Measurements from ENCODE around the gene CDKN1C. TPM values are rescaled to one million over a fixed set of nuclear protein-coding genes. Genes with fewer than 3 reads are reported as not detected.

The CDKN1C gene
- total and polyA plus RNA-seq, 5 donors: 16.1 to 27.6 (median 24.3) TPM

DNA sequence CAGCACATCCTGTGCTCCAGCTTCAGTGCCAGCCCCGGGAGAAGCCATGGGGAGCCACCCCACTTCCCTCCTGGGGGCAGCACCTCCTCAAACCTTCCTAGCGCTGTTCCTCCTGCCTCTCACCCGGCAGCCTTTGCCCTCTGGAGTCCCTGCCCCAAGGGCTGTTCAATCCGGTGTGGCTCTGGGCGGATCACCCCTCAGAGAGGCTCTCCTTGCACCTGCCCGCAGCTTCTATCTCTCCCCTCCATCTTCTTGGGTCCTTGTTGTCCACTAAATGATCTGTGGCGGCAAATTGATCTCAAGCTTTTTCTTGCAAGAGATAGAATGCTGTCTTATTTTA is 18.1 kb upstream of the CDKN1C start:
- intact Hi-C loops (cut with DNase I): no loop called here
- DNase-seq: no peak
- Histone ChIP-seq H3K27me3 (ENCODE audit: control insufficient read depth, insufficient read depth) (no peaks in the 10 kb centered on the region), H3K27ac (ENCODE audit: low read length) (no peak overlapping the region), H3K4me1 (ENCODE audit: control insufficient read depth, insufficient read depth, low read length) (no peaks in the 10 kb centered on the region), H3K9me3 (ENCODE audit: control insufficient read depth, low read length) (no peaks in the 10 kb centered on the region), H3K4me3 (ENCODE audit: low read length) (no peak overlapping the region)
- 71% methylated on average over 7 of the region's 7 CpGs for WGBS
- no peak for ATAC-seq

DNA sequence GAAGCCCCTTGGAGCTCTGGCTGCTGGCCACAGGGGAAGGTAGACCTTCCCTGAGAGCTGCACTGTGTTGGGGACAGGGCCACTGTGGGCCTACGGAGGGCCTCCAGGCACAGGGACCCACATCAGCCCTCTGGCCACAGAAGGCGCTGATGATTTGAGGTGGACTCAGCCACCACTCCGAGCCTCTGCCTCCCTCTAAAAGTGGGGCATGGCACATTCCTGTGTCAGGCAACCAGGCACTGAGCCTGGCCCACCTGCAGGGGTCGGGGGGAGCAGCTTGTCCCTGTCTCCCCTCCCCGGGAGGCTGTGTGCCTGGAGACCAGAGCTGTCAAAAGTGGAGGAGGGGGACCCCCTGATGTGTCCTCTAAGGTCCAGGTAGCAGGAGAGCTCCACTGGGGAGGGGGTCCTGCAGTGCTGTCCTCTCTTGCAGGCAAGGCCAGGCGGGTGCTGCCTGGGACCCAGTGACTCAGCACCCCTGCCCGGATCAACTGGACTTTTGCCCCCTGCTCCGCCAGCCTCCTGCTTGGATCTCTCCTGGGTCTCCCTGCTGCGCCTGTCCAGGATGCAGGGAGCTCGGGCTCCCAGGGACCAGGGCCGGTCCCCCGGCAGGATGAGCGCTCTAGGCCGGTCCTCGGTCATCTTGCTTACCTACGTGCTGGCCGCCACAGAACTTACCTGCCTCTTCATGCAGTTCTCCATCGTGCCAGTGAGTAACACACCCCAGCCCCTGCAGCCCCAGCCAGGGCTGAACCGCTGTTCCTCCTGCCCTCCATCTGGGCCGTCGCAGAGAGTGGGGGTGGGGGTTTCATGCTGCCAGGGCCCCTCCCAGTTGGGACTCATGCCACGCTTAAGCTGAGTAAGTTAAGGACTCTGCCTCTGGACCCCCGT is 17.5 kb upstream of the CDKN1C start:
- no peak for ATAC-seq
- Histone ChIP-seq H3K27ac (ENCODE audit: low read length) (no peak overlapping the region), H3K27me3 (ENCODE audit: control insufficient read depth, insufficient read depth) (no peaks in the 10 kb centered on the region), H3K4me3 (ENCODE audit: low read length) (peak overlapping the region; percentile 67), H3K9me3 (ENCODE audit: control insufficient read depth, low read length) (no peaks in the 10 kb centered on the region), H3K4me1 (ENCODE audit: control insufficient read depth, insufficient read depth, low read length) (no peaks in the 10 kb centered on the region)
- DNase-seq: no peak
- intact Hi-C loops (cut with DNase I): no loop called here
- WGBS: 71% methylated on average over 23 of the region's 23 CpGs

DNA sequence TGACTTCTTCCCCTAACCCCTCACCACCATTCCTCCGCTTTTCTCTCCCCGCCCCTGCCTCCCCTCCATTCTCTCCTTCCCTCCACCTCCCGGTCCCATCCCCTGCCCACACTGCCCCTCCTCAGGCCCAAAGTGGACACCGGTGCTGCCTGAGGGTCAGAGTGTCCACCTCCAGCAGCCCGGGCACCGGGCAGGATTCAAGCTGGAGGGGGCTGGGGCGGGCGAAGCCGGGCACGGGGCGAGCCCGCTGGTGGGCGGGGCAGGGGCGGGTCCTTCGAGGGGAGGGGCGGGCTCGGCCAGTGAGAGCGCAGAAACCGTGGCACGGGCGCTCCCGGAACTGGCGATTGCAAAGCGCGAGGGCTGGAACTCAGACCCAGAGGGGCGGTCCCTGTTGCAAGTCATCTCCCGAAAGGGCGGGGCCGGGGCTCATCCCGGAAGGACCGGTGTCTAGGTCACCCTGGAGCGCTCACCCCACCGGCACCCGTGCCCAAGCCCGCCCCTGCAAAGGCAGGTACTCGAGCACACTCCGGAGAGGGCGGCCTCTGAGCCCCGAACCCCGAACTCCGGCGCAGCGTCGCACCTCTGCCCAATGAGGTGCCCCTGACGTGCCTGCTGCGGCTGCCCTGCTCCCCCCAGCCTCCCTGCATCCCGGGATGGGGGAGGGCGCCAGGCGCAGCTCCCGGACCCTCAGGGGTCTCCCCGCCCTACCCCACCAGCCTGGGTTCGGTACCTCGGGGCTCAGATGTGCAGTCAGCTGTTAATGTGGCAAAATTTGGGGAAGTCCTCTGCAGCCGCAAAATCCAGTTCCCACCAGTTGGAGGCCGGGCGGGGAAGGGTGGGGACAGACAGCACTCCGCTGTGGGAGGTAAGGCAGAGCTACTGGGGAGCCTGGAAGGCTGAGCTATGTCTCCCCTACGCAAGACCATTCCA is 16.5 kb upstream of the CDKN1C start:
- WGBS: 5% methylated on average over 58 of the region's 58 CpGs
- ATAC-seq (peak; percentile 89 to 90), DNase-seq (peak; percentile 96 to 98 (median 98))
- Histone ChIP-seq H3K27me3 (ENCODE audit: control insufficient read depth, insufficient read depth) (no peaks in the 10 kb centered on the region), H3K4me1 (ENCODE audit: control insufficient read depth, insufficient read depth, low read length) (no peaks in the 10 kb centered on the region), H3K4me3 (ENCODE audit: low read length) (peak overlapping the region; percentile 67), H3K9me3 (ENCODE audit: control insufficient read depth, low read length) (no peaks in the 10 kb centered on the region), H3K27ac (ENCODE audit: low read length) (peak overlapping the region; percentile 77)
- intact Hi-C loops (cut with DNase I): no loop called here

DNA sequence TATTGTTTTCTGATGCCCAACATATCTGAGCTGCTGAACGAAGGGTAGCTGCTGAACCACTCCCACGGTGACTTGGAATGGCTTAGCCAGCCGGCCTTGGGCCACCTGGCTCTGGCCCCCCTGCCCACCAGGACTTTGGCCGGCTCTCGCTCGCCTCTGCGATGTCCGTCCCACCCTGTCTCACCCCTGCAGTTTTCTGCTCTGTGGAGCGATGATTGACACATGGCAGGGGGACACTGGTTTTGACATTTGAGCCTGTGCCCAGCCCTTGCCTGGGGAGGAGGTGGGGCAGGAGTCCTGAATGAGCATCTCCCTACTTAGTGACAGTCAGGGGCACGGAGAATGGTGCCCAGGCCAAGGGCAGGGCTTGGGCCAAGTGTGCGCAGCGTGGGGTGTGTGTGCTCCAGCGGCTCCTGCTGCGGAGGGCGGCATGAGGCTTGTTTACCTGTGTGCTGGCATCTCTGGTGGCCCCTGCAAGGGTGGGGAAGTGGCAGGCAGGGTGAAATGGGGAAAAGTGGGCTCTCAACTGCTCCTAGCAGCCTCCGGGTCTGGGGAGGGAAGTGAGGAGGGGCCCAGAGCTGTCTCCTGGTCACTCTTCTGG is 15.7 kb upstream of the CDKN1C start:
- Histone ChIP-seq H3K9me3 (ENCODE audit: control insufficient read depth, low read length) (no peaks in the 10 kb centered on the region), H3K27ac (ENCODE audit: low read length) (peak overlapping the region; percentile 63), H3K4me3 (ENCODE audit: low read length) (peak overlapping the region; percentile 67), H3K4me1 (ENCODE audit: control insufficient read depth, insufficient read depth, low read length) (no peaks in the 10 kb centered on the region), H3K27me3 (ENCODE audit: control insufficient read depth, insufficient read depth) (no peaks in the 10 kb centered on the region)
- DNase-seq (peak in 1 of 3 donors; percentile 64), ATAC-seq (peak; percentile 1 to 4)
- WGBS: 77% methylated on average over 16 of the region's 16 CpGs
- intact Hi-C loops (cut with DNase I): no loop called here

DNA sequence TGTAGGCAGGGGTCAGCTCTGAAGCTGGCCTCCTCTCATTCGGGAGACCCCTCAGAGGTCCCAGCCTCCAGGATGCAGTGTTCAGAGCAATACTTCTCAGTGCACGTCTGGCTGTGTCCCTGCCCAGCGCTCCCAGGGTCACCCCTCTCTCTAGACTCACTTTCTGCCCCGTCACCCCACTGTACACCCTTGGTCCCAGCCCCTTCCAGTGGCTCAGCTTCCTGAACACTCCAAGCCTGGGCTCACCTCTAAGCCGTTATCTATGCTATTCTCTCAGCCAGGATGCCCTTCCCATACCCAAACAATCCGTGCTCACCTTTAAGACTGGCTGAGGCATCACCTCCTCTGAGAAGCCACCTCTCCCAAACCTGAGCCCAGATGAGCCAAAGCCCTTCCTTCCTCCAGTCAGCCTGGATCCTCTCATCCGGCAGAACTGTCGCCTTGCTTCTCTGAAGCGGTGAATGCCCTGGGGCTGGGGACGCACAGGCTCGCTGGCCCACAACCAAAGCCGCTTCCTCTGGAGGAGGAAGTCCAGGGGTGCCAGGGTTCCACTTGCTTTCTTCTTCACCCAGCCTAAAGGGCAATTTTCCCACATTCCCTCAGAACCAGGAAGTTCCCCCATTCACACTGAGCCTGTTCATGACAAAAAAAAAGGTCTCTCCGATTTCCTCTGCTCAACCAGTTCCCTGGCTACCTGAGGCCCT is 13.7 kb upstream of the CDKN1C start:
- 63% methylated on average over 13 of the region's 13 CpGs for WGBS
- Histone ChIP-seq H3K27ac (ENCODE audit: low read length) (no peak overlapping the region), H3K4me3 (ENCODE audit: low read length) (no peak overlapping the region), H3K4me1 (ENCODE audit: control insufficient read depth, insufficient read depth, low read length) (no peaks in the 10 kb centered on the region), H3K9me3 (ENCODE audit: control insufficient read depth, low read length) (no peaks in the 10 kb centered on the region), H3K27me3 (ENCODE audit: control insufficient read depth, insufficient read depth) (no peaks in the 10 kb centered on the region)
- intact Hi-C loops (cut with DNase I): loop anchor here in 2 of 4 donors (10.0 kb wide), 2 partner anchors 474 to 594 kb away; partner anchors contain the start of genes C11orf21 (in 1 of the 2) and TSPAN32 (in 1 of the 2)
- DNase-seq (peak in 1 of 3 donors; percentile 75), ATAC-seq (no peak)

DNA sequence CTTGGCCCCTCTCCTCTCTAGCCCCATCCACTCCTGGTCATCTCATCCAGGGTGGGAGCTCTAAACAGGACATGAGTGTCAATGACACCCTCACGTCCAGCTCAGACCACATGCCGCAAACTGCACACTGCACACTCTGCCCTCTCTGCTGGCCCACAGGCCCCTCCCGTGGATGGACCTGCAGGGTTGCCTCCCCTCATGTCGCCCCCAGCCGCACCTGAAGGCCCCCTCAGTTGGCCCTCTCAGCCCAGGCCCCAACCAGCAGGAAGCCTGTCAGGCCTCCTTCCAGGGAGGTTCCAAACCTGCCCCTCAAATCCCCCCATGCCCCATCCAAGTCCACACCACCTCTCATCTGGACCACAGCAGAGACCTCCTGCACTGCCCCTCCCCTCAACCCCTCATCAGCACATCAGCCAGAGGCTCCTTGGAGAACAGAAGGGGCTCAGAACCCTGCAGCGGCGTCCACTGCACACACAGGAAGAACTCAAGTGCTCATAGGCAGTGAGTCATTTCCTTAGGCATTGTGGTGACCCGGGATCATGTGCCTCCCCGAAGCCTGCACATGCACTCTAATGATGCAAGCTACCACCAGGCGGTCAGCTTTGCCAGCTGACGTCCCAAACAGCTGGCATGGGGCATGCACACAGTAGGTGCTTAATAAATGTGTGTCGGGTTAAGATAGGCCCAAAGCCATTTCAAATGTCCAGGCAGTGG is 12.9 kb upstream of the CDKN1C start:
- DNase-seq (peak; percentile 63 to 76 (median 72)), ATAC-seq (peak; percentile 10 to 61)
- intact Hi-C loops (cut with DNase I): loop anchor here in 2 of 4 donors (10.0 kb wide), 2 partner anchors 474 to 594 kb away; partner anchors contain the start of genes C11orf21 (in 1 of the 2) and TSPAN32 (in 1 of the 2)
- Histone ChIP-seq H3K9me3 (ENCODE audit: control insufficient read depth, low read length) (no peaks in the 10 kb centered on the region), H3K27me3 (ENCODE audit: control insufficient read depth, insufficient read depth) (no peaks in the 10 kb centered on the region), H3K27ac (ENCODE audit: low read length) (no peak overlapping the region), H3K4me1 (ENCODE audit: control insufficient read depth, insufficient read depth, low read length) (no peaks in the 10 kb centered on the region), H3K4me3 (ENCODE audit: low read length) (no peak overlapping the region)
- WGBS: 62% methylated on average over 12 of the region's 12 CpGs

DNA sequence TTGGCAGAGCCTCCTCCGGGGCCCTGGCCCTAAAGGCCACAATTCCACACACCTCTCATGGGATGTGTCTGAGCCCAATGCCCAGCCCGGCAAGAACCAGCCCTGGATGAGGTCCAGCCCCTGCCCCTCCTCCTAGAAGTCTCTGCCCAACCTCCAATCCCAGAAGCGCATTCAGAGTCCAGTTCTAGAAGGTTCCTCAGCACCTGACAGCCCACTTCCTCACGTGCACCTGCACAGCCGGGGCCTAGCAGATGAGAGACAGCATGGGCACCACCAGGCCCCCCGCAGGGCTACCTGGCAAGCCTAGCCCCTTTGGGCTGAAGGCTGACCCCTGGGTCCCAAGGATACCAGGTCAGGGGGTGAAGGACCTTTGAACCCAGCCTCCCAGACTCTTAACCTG is 11.5 kb upstream of the CDKN1C start:
- intact Hi-C loops (cut with DNase I): loop anchor here in 2 of 4 donors (10.0 kb wide), 2 partner anchors 472 to 592 kb away; partner anchors contain the start of genes C11orf21 (in 1 of the 2) and TSPAN32 (in 1 of the 2)
- WGBS: 90% methylated on average over 6 of the region's 6 CpGs
- H3K4me1 ChIP-seq (ENCODE audit: control insufficient read depth, insufficient read depth, low read length): no peaks in the 10 kb centered on the region

DNA sequence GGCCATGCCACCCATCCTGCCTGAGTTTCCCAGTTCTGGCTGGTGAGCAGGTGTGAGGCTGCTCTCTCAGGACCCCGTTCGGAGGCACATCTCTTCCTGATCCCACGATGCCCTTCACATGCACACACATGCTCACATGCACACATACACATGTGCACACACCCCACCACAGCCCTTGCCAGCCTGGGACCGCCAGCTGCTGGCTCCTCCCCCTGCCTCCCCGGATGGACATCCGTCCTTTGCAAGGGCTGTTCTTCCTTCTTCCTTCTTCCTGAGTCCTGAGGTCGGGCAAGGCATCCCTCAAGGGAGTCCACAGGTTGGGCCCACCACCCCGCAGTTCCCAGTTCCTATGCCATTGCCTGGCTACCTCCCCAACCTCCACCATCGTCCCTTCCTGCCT is 10.5 kb upstream of the CDKN1C start:
- intact Hi-C loops (cut with DNase I): loop anchor here in 2 of 4 donors (10.0 kb wide), 2 partner anchors 471 to 591 kb away; partner anchors contain the start of genes C11orf21 (in 1 of the 2) and TSPAN32 (in 1 of the 2)
- peak in 2 of 3 donors; percentile 29 to 40 for DNase-seq
- no peaks in the 10 kb centered on the region for H3K9me3 ChIP-seq (ENCODE audit: control insufficient read depth, low read length)
- H3K4me3 ChIP-seq (ENCODE audit: low read length): no peak overlapping the region
- no peaks in the 10 kb centered on the region for H3K27me3 ChIP-seq (ENCODE audit: control insufficient read depth, insufficient read depth)
- no peak for ATAC-seq
- 72% methylated on average over 9 of the region's 9 CpGs for WGBS
- H3K27ac ChIP-seq (ENCODE audit: low read length): no peak overlapping the region
- peaks cover 4% of the 10 kb centered on the region for H3K4me1 ChIP-seq (ENCODE audit: control insufficient read depth, insufficient read depth, low read length)

More for the DNA sequence above, 11.5 kb upstream of the CDKN1C start:
- no peak for ATAC-seq
- no peaks in the 10 kb centered on the region for H3K9me3 ChIP-seq (ENCODE audit: control insufficient read depth, low read length)
- H3K4me3 ChIP-seq (ENCODE audit: low read length): no peak overlapping the region
- no peak overlapping the region for H3K27ac ChIP-seq (ENCODE audit: low read length)
- H3K27me3 ChIP-seq (ENCODE audit: control insufficient read depth, insufficient read depth): no peaks in the 10 kb centered on the region
- DNase-seq: peak in 2 of 3 donors; percentile 54 to 55

DNA sequence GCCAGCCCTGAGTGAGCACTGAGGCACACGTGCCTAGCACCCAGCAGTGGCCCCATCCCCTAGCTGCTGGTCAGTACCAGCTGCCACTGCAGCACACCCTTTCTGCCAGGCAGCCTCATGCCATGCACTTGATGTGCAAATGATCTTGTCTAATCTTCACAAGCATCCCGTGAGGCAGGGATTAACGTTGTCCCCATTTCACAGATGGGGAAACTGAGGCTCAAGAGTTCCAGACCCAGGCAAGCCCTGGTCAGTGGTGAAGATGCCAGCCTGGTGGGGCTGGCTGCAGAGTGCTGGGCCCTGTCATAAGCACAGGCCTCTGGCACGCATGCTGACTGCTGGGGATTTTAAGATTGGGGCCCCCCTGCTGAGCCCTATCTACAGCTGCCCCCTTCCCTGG is 8.4 kb upstream of the CDKN1C start:
- intact Hi-C loops (cut with DNase I): loop anchor here in 3 of 4 donors (5.0 to 10.0 kb wide), 4 partner anchors 462 to 589 kb away; partner anchors contain the start of genes C11orf21 (in 1 of the 3) and TSPAN32 (in 1 of the 3)

More for the DNA sequence above, 8.4 kb upstream of the CDKN1C start:
- Histone ChIP-seq H3K4me1 (ENCODE audit: control insufficient read depth, insufficient read depth, low read length) (peaks cover 8% of the 10 kb centered on the region), H3K9me3 (ENCODE audit: control insufficient read depth, low read length) (no peaks in the 10 kb centered on the region), H3K27ac (ENCODE audit: low read length) (no peak overlapping the region), H3K4me3 (ENCODE audit: low read length) (no peak overlapping the region), H3K27me3 (ENCODE audit: control insufficient read depth, insufficient read depth) (no peaks in the 10 kb centered on the region)
- DNase-seq: peak in 1 of 3 donors; percentile 24
- WGBS: 84% methylated on average over 4 of the region's 4 CpGs
- ATAC-seq: no peak

All from right cardiac atrium (tissue), 5 donors.